Stomach smooth muscle (tissue), 2 donors: ENCODE measurements around the gene LPP.

Source experiments
- H3K27ac ChIP-seq: one replicate; pipeline ENCODE4 v1.7.0; 2013; ENCODE audit warnings: mild to moderate bottlenecking, low read length, inconsistent platforms
- H3K27me3 ChIP-seq, 2 donors: one replicate each; pipeline ENCODE4 v1.7.0; 2013; ENCODE audit warnings: low read length in 2 of 2; ENCODE audit not compliant: insufficient read depth in 2 of 2, control insufficient read depth in 1 of 2
- H3K36me3 ChIP-seq, 2 donors: one replicate each; pipeline ENCODE4 v1.7.0; 2013; ENCODE audit warnings: low read length in 2 of 2; ENCODE audit not compliant: control insufficient read depth in 2 of 2, insufficient read depth in 2 of 2
- H3K4me1 ChIP-seq: one replicate; pipeline ENCODE4 v1.7.0; 2013; ENCODE audit warnings: low read length; ENCODE audit not compliant: control insufficient read depth, insufficient read depth
- H3K4me3 ChIP-seq, 2 donors: one replicate each; pipeline ENCODE4 v1.7.0; 2013; ENCODE audit warnings: low read length in 2 of 2
- H3K9ac ChIP-seq, 2 donors: one replicate each; pipeline ENCODE4 v1.7.0; 2013; ENCODE audit warnings: low read length in 2 of 2, mild to moderate bottlenecking in 1 of 2
- H3K9me3 ChIP-seq, 2 donors: one replicate each; pipeline ENCODE4 v1.7.0; 2013; ENCODE audit warnings: low read length in 2 of 2; ENCODE audit not compliant: control insufficient read depth in 2 of 2
- donor health status: healthy.
- donor health status: Pancreatic carcinoma.

The LPP gene

DNA sequence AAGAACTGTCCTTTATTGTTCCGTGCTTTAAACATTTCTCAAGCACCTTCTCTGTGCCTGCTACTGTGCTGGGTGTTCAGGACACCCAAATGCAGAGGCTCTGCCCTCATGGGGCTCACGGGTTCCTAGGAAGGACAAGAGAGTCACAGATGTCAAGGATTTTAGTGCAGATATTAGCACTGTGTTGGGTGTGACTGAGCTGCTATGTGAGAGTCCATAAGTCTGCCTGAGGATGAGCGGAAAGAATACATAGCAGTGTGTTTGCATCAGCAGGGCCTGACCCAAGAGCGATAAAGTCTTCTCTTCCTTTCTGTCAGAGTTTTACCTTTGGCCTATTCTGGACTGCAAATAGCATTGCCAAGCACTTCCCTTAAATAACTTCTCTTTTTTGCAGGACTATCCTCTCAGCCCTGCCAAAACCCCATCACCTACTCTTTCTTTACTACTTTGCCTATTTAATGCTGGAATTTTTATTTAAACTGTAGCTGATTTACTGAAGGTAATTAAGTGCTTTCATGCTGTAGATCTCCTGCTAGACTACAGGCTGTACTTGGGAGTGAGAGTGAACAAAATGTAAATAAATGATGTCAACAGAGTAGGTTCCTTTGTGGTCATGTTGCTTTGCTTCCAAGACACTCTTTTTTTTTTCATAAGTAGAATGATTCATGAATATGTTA is 558.4 kb downstream of the LPP start:
- H3K36me3 ChIP-seq: peaks cover 3 to 4% of the 10 kb centered on the region in 2 donors
- H3K4me1 ChIP-seq: peaks cover 11% of the 10 kb centered on the region
- no peaks in the 10 kb centered on the region for H3K27me3 ChIP-seq
- no peaks in the 10 kb centered on the region for H3K9me3 ChIP-seq
- no peak overlapping the region for H3K9ac ChIP-seq
- H3K4me3 ChIP-seq: no peak overlapping the region
- H3K27ac ChIP-seq: peak overlapping the region; percentile 69

DNA sequence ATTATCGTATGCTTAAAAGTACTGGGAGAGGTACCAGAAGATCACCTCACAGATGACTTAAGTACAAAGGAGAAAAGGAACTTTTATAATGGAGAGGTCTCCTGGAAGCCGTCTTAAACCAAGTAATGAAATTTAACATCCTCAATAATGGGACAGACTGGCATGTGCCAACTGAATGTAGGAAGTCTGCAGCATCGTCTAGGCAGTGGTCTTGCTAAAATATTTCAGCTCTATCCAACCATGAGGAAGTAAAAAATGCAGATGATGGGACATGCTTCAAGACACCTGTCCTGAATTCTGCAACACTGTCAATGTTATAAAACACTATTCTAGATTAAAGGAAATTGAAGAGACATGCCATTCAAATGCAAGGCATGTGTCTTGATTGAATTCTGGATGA is 559.0 kb downstream of the LPP start:
- H3K9ac ChIP-seq: no peak overlapping the region
- no peak overlapping the region for H3K4me3 ChIP-seq
- H3K27me3 ChIP-seq: no peaks in the 10 kb centered on the region
- H3K27ac ChIP-seq: no peak overlapping the region
- H3K9me3 ChIP-seq: no peaks in the 10 kb centered on the region
- H3K4me1 ChIP-seq: peaks cover 11% of the 10 kb centered on the region
- H3K36me3 ChIP-seq: peaks cover 3 to 4% of the 10 kb centered on the region in 2 donors

DNA sequence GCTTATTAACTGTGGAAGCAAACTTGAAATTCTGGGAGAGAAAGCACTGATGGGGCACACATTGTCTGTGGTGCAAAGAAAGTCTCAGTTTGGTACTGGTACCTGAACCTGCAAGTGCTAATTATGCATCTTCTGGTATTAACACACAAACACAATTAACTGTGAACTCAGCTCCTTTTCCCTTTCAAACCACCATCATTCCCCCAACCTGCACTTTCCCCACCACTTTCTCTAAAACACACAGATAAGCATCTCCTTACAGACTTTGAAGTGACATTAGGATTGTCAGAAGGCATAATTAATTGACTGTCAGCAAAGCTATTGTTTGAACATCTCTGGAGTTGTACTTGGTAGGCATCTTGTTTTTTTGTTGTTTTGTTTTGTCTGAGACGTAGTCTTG is 565.6 kb downstream of the LPP start:
- Histone ChIP-seq H3K9me3 (no peaks in the 10 kb centered on the region), H3K4me3 (no peak overlapping the region), H3K9ac (no peak overlapping the region), H3K27me3 (no peaks in the 10 kb centered on the region), H3K4me1 (no peaks in the 10 kb centered on the region), H3K36me3 (no peaks in the 10 kb centered on the region), H3K27ac (no peak overlapping the region)

DNA sequence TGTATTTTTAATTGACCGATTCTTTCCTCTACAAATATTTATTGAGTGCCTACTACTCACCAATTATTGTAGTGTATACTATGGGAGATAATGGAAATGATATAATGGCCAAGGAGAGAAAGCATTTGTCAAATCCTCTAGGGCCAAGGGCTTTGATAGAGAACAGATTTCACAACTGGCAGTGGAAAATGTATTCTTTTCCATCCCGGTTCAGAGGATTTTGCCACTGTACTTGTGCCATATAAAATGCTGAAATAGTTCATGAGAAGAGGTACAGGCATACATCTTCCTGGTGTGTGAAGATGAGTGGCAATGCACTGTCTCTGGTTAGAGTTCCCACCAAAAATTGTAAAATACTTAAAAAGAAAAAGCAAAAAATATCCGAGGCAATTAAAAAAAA is 566.3 kb downstream of the LPP start:
- Histone ChIP-seq H3K9ac (no peak overlapping the region), H3K27ac (no peak overlapping the region), H3K9me3 (no peaks in the 10 kb centered on the region), H3K36me3 (peaks cover 0 to 2% of the 10 kb centered on the region in 2 donors), H3K27me3 (no peaks in the 10 kb centered on the region), H3K4me1 (no peaks in the 10 kb centered on the region), H3K4me3 (no peak overlapping the region)

DNA sequence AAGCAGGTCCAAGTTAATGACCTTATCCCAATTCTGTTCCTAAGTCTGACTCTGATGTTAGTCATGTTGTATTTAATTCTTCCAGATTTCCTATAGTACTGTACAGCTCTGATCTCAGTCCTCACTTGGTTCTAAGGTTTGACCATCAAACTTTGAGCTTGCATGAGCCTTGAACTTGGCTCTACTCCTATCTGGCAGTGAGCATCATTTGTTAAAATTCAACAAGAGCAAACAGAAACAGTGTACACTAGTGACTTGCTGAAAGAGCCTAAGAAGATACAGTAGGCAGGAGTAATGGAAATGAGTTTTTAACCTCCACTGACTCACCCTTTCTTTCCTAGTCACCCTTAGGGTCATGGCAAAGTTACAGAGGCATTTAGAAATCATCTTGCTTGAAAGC is 566.7 kb downstream of the LPP start:
- Histone ChIP-seq H3K36me3 (peaks cover 0 to 3% of the 10 kb centered on the region in 2 donors), H3K27ac (no peak overlapping the region), H3K27me3 (no peaks in the 10 kb centered on the region), H3K9me3 (no peaks in the 10 kb centered on the region), H3K4me3 (no peak overlapping the region), H3K4me1 (no peaks in the 10 kb centered on the region), H3K9ac (no peak overlapping the region)

DNA sequence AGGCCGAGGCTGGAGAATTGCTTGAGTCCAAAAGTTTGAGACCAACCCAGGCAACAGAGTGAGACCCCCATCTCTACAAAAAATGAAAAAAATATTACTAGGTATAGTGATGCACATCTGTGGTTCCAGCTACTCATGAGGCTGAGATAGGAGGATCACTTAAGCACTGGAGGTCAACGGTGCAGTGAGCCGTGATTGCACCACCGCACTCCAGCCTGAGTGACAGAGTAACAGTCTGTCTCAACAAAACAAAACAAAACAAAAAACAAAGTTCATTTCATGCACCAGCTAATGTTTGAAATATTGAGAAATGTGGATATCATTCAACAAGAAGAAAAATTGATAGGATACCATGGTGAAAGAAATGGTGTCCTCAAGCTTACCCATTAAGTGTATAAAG is 567.4 kb downstream of the LPP start:
- Histone ChIP-seq H3K4me3 (no peak overlapping the region), H3K27ac (no peak overlapping the region), H3K4me1 (no peaks in the 10 kb centered on the region), H3K36me3 (peaks cover 0 to 3% of the 10 kb centered on the region in 2 donors), H3K9ac (no peak overlapping the region), H3K27me3 (no peaks in the 10 kb centered on the region), H3K9me3 (no peaks in the 10 kb centered on the region)

DNA sequence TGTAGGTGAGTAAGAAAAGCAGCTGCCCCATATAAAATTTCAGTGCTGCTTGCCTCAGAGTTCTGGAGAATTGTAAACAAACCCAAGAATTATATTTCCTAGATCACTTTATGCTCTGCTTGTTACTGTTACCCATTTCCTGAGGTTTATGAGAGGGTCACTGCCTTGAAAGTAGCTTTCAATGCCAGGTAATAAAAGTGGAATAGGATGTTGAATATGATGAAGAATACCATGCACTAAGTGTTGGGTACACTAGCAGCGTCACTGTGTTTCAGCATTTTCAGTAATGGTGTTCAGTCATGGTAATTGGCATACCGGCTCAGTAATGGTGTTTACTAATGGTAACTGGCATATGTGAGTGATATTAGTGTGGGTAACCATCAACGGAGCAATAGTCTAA is 568.0 kb downstream of the LPP start:
- Histone ChIP-seq H3K9ac (no peak overlapping the region), H3K4me1 (no peaks in the 10 kb centered on the region), H3K27ac (no peak overlapping the region), H3K27me3 (no peaks in the 10 kb centered on the region), H3K36me3 (peaks cover 0 to 3% of the 10 kb centered on the region in 2 donors), H3K9me3 (no peaks in the 10 kb centered on the region), H3K4me3 (no peak overlapping the region)

DNA sequence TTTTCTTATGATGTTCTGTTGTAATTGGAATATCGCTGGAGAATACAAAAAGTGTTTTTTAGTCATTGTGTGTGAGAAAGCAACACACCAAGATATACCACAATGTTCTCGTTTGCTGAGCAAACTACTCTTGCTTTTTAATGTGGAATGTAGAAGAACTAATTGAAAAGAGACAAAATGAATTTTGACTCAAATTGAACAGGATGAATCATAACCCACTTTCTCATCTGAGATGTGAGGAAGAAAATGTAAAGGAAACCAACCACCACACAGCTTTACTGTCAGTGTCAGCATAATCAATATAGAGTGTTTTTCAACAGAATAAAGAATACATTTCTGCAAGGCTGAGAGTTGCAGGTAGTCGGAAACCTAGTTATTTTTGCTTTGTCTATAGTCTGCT is 569.0 kb downstream of the LPP start:
- H3K27me3 ChIP-seq: no peaks in the 10 kb centered on the region
- no peak overlapping the region for H3K9ac ChIP-seq
- no peak overlapping the region for H3K4me3 ChIP-seq
- no peak overlapping the region for H3K27ac ChIP-seq
- H3K9me3 ChIP-seq: no peaks in the 10 kb centered on the region
- no peaks in the 10 kb centered on the region for H3K4me1 ChIP-seq
- peaks cover 0 to 3% of the 10 kb centered on the region in 2 donors for H3K36me3 ChIP-seq

DNA sequence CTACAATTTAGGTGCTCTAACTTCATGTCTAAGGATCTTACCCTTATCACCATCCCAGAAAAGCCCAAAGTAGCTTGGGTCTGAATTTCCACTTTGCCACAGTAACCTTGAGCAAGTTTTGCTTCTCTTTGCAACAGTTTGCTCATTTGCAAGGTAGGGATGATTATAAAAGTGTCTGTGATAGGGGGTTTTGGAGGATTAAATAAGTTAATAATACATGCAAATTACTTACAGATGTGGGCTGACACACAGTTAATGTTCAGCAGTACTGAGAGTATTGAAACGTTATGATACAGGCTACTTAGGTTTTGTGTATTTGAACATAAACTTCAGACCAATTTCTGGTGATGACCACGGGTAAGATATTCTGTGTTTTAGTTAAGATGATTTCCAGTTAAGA is 573.1 kb downstream of the LPP start:
- peaks cover 0 to 3% of the 10 kb centered on the region in 2 donors for H3K36me3 ChIP-seq
- no peak overlapping the region for H3K9ac ChIP-seq
- no peaks in the 10 kb centered on the region for H3K9me3 ChIP-seq
- no peak overlapping the region for H3K4me3 ChIP-seq
- no peaks in the 10 kb centered on the region for H3K4me1 ChIP-seq
- H3K27ac ChIP-seq: no peak overlapping the region
- H3K27me3 ChIP-seq: no peaks in the 10 kb centered on the region

DNA sequence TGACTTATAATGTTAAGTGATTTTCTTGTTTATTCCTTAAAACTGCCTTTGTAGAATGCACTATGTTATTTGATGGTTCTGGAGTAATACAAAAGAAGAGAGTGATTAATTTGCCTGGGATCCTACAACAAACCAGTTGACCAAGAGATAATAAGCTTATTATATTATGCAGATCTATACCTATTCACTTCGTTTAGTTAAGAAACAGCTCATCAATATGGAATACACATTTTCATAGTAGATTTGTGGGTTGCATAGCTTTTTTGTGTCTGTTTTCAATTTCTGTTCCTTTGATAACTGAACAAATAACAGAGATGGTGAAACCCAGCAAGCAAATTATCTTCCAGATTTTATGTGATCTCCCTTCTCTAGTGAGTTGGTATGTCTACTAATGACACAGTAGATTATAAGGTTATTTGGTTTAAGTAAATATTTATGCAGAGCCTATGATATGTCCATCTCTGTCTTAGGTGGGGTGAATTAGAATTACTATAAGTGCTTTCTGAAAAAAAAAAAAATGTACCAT is 574.5 kb downstream of the LPP start:
- H3K4me3 ChIP-seq: no peak overlapping the region
- H3K27ac ChIP-seq: no peak overlapping the region
- H3K36me3 ChIP-seq: peaks cover 0 to 3% of the 10 kb centered on the region in 2 donors
- no peaks in the 10 kb centered on the region for H3K4me1 ChIP-seq
- no peaks in the 10 kb centered on the region for H3K9me3 ChIP-seq
- no peak overlapping the region for H3K9ac ChIP-seq
- no peaks in the 10 kb centered on the region for H3K27me3 ChIP-seq

DNA sequence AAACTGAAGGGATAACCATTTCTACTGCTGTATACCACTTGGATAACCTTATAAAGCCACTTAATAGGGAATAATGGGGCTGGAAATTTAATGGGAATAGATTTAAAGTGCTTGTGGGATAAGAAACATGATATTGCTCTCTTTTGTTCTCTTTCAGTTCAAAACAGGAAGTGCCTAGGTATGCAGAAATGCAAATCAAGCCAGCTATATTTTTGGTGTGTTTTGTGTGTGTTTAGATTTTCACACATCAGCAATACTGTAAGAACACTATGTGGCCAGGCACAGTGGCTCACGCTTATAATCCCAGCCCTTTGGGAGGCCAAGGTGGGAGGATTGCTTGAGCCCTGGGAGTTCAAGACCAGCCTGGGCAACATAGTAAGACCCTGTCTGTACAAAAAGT is 575.5 kb downstream of the LPP start:
- H3K9me3 ChIP-seq: no peaks in the 10 kb centered on the region
- H3K27ac ChIP-seq: no peak overlapping the region
- H3K4me1 ChIP-seq: no peaks in the 10 kb centered on the region
- H3K4me3 ChIP-seq: no peak overlapping the region
- peaks cover 0 to 3% of the 10 kb centered on the region in 2 donors for H3K36me3 ChIP-seq
- no peaks in the 10 kb centered on the region for H3K27me3 ChIP-seq
- no peak overlapping the region for H3K9ac ChIP-seq
